Muscle of leg (tissue), 11 donors: ENCODE measurements around the gene PKN2. TPM values are rescaled to one million over a fixed set of nuclear protein-coding genes. Genes with fewer than 3 reads are reported as not detected.
A peak's percentile ranks its signal among the peaks of the same experiment; 100 is the strongest.
"Not testable (repeated sequence)": the region's sequence is repeated elsewhere in the genome, so short reads cannot be mapped to it uniquely, and the experiment has no call there.

Experiments used
- DNase-seq: peaks from one replicate; pipeline ENCODE4 v3.0.0; 2013
- H3K27ac ChIP-seq: one replicate; pipeline ENCODE4 v1.5.1; 2013; ENCODE audit warnings: mild to moderate bottlenecking, low read length, control low read depth
- H3K27me3 ChIP-seq: one replicate; pipeline ENCODE4 v1.6.1; 2013; ENCODE audit warnings: low read length; ENCODE audit not compliant: control insufficient read depth, insufficient read depth
- H3K36me3 ChIP-seq: one replicate; pipeline ENCODE4 v1.6.1; 2013; ENCODE audit warnings: low read length; ENCODE audit not compliant: control insufficient read depth, insufficient read depth
- H3K4me1 ChIP-seq: one replicate; pipeline ENCODE4 v1.6.1; 2013; ENCODE audit warnings: low read length; ENCODE audit not compliant: control insufficient read depth, insufficient read depth
- H3K4me3 ChIP-seq: one replicate; pipeline ENCODE4 v1.5.1; 2013; ENCODE audit warnings: low read length, control low read depth
- H3K9me3 ChIP-seq: replicated peaks from 2 replicates; pipeline ENCODE4 v1.6.1; 2013; ENCODE audit warnings: low read depth, low read length; ENCODE audit not compliant: control insufficient read depth
- WGBS: methylation state at CpG from one replicate; pipeline ENCODE4 v1.1.5; 2013; ENCODE audit warnings: missing lambda C conversion rate; ENCODE audit not compliant: insufficient coverage; 5-methylcytosine and 5-hydroxymethylcytosine counted together
- polyA plus RNA-seq, 8 donors: library from polyadenylated mRNA; unstranded; fragments of 120-200 nt; gene quantifications; one replicate each; pipeline versions ENCODE4 v1.2.1 to v1.2.3, GENCODE V29; 2013; ENCODE audit warnings: inconsistent platforms in 1 of 8, low replicate concordance in 1 of 8; ENCODE audit not compliant: insufficient read length in 8 of 8, insufficient read depth in 1 of 8
- total RNA-seq: library from RNA; stranded (reverse); fragments of 120-200 nt; gene quantifications from one replicate; pipeline ENCODE4 v1.2.4, GENCODE V29; 2013

PKN2 gene
- total and polyA plus RNA-seq, 9 donors, result 25.9 to 39.7 (median 29.0) TPM

- Histone ChIP-seq H3K36me3 (peaks cover 30% of the 10 kb centered on the region), H3K4me1 (no peaks in the 10 kb centered on the region), H3K9me3 (no peaks in the 10 kb centered on the region), H3K4me3 (no peak overlapping the region), H3K27me3 (no peaks in the 10 kb centered on the region), H3K27ac (no peak overlapping the region)
- WGBS, result 95% methylated on average over 4 of the region's 7 CpGs
- no peak for DNase-seq
Observed at GRCh38 chr1:88802404-88802803, 118.3 kb downstream of the PKN2 start.

GRCh38 chr1:88802950-88803349 lies 118.9 kb downstream of the PKN2 start:
- Histone ChIP-seq H3K4me1 (no peaks in the 10 kb centered on the region), H3K27me3 (no peaks in the 10 kb centered on the region), H3K36me3 (peaks cover 30% of the 10 kb centered on the region), H3K27ac (no peak overlapping the region), H3K9me3 (no peaks in the 10 kb centered on the region), H3K4me3 (no peak overlapping the region)
- no peak for DNase-seq
- WGBS, result no CpG with 5 or more reads among the region's 2 CpGs

GRCh38 chr1:88803444-88803843 lies 119.4 kb downstream of the PKN2 start:
- peaks cover 30% of the 10 kb centered on the region for H3K36me3 ChIP-seq
- DNase-seq, result no peak

GRCh38 chr1:88812366-88812765 lies 128.3 kb downstream of the PKN2 start:
- no peak overlapping the region for H3K27ac ChIP-seq
- no peak overlapping the region for H3K4me3 ChIP-seq
- H3K9me3 ChIP-seq, result no peaks in the 10 kb centered on the region
- no peaks in the 10 kb centered on the region for H3K4me1 ChIP-seq
- DNase-seq, result no peak
- no peaks in the 10 kb centered on the region for H3K27me3 ChIP-seq
- H3K36me3 ChIP-seq, result peaks cover 8% of the 10 kb centered on the region

More at GRCh38 chr1:88803444-88803843, 119.4 kb downstream of the PKN2 start:
- Histone ChIP-seq H3K4me3 (no peak overlapping the region), H3K9me3 (no peaks in the 10 kb centered on the region), H3K27me3 (no peaks in the 10 kb centered on the region), H3K4me1 (no peaks in the 10 kb centered on the region), H3K27ac (no peak overlapping the region)
- WGBS, result no CpG with 5 or more reads among the region's 5 CpGs

- no CpG with 5 or more reads among the region's 1 CpG for WGBS
- H3K4me1 ChIP-seq, result no peaks in the 10 kb centered on the region
- peak; percentile 53 for DNase-seq
- peaks cover 8% of the 10 kb centered on the region for H3K36me3 ChIP-seq
- no peak overlapping the region for H3K27ac ChIP-seq
- no peaks in the 10 kb centered on the region for H3K27me3 ChIP-seq
- H3K9me3 ChIP-seq, result no peaks in the 10 kb centered on the region
- no peak overlapping the region for H3K4me3 ChIP-seq
Observed at GRCh38 chr1:88813471-88813870, 129.4 kb downstream of the PKN2 start.

GRCh38 chr1:88819642-88820041 lies 135.6 kb downstream of the PKN2 start:
- H3K4me3 ChIP-seq, H3K9me3 ChIP-seq, H3K36me3 ChIP-seq, H3K4me1 ChIP-seq, DNase-seq, H3K27ac ChIP-seq, H3K27me3 ChIP-seq: not testable (repeated sequence)
- WGBS, result no CpG with 5 or more reads among the region's 3 CpGs

- H3K4me3 ChIP-seq, result no peak overlapping the region
- peaks cover 14% of the 10 kb centered on the region for H3K36me3 ChIP-seq
- 100% methylated on average over 1 of the region's 2 CpGs for WGBS
- H3K4me1 ChIP-seq, result no peaks in the 10 kb centered on the region
- H3K9me3 ChIP-seq, result no peaks in the 10 kb centered on the region
- no peak for DNase-seq
- no peak overlapping the region for H3K27ac ChIP-seq
- H3K27me3 ChIP-seq, result no peaks in the 10 kb centered on the region
Observed at GRCh38 chr1:88825721-88826120, 141.6 kb downstream of the PKN2 start.

- WGBS, result 0% methylated on average over 1 of the region's 1 CpG
- DNase-seq, result no peak
- peaks cover 4% of the 10 kb centered on the region for H3K4me1 ChIP-seq
- H3K36me3 ChIP-seq, result peaks cover 9% of the 10 kb centered on the region
- H3K27me3 ChIP-seq, result no peaks in the 10 kb centered on the region
- H3K4me3 ChIP-seq, result no peak overlapping the region
- no peak overlapping the region for H3K27ac ChIP-seq
- no peaks in the 10 kb centered on the region for H3K9me3 ChIP-seq
Observed at GRCh38 chr1:88847643-88848042, 163.6 kb downstream of the PKN2 start.

GRCh38 chr1:88851303-88852063 lies 167.4 kb downstream of the PKN2 start:
- Histone ChIP-seq H3K36me3 (peaks cover 20% of the 10 kb centered on the region), H3K4me1 (peaks cover 4% of the 10 kb centered on the region), H3K27ac (no peak overlapping the region), H3K4me3 (no peak overlapping the region), H3K9me3 (no peaks in the 10 kb centered on the region), H3K27me3 (no peaks in the 10 kb centered on the region)
- DNase-seq, result no peak
- WGBS, result 100% methylated on average over 1 of the region's 6 CpGs

- WGBS, result no CpG with 5 or more reads among the region's 6 CpGs
- H3K9me3 ChIP-seq, result no peaks in the 10 kb centered on the region
- no peak overlapping the region for H3K4me3 ChIP-seq
- DNase-seq, result peak; percentile 41
- no peaks in the 10 kb centered on the region for H3K4me1 ChIP-seq
- H3K36me3 ChIP-seq, result peaks cover 8% of the 10 kb centered on the region
- H3K27ac ChIP-seq, result no peak overlapping the region
- no peaks in the 10 kb centered on the region for H3K27me3 ChIP-seq
Observed at GRCh38 chr1:88867743-88868521, 183.9 kb downstream of the PKN2 start.
